Kidney epithelial cell (primary cell): ENCODE data around the gene CEP350. TPM values are rescaled to one million over a fixed set of nuclear protein-coding genes. Genes with fewer than 3 reads are reported as not detected.

Source experiments
- DNase-seq: peaks from one replicate; pipeline ENCODE4 v3.0.0-alpha.2; 2010; ENCODE audit warnings: low read depth
- H3K27me3 ChIP-seq: 2 replicates; pipeline ENCODE4 v1.6.0; 2011; ENCODE audit warnings: low read length; ENCODE audit not compliant: control insufficient read depth, insufficient read depth
- H3K36me3 ChIP-seq: 2 replicates; pipeline ENCODE4 v1.5.1; 2011; ENCODE audit warnings: low read length; ENCODE audit not compliant: control insufficient read depth, insufficient read depth
- H3K4me3 ChIP-seq: 2 replicates; pipeline ENCODE4 v1.5.1; 2011; ENCODE audit warnings: low read depth, mild to moderate bottlenecking, control low read depth, low read length
- CTCF ChIP-seq: IDR thresholded peaks from 2 replicates; pipeline ENCODE4 v1.5.1; 2011; ENCODE audit warnings: mild to moderate bottlenecking, moderate library complexity, low read length, control low read depth, inconsistent platforms; ENCODE audit not compliant: insufficient read depth, poor library complexity, severe bottlenecking
- total RNA-seq: library from RNA; depleted of rRNA; stranded (reverse); fragments of >200 nt; gene quantifications from 2 replicates; pipeline ENCODE4 v1.2.3, GENCODE V29; 2015

The CEP350 gene
- total RNA-seq, 1 donor from 2014 or later = 24.9 TPM

GRCh38 chr1:180020017-180020416, 65.4 kb downstream of the CEP350 start:
- no peak for DNase-seq

GRCh38 chr1:180026556-180026955, 71.9 kb downstream of the CEP350 start:
- Histone ChIP-seq H3K4me3 (no peak overlapping the region), H3K36me3 (no peaks in the 10 kb centered on the region), H3K27me3 (no peaks in the 10 kb centered on the region)
- TF ChIP-seq CTCF = no peak
- DNase-seq = no peak

More at GRCh38 chr1:180020017-180020416, 65.4 kb downstream of the CEP350 start:
- no peak for TF ChIP-seq CTCF
- Histone ChIP-seq H3K36me3 (no peaks in the 10 kb centered on the region), H3K4me3 (no peak overlapping the region), H3K27me3 (no peaks in the 10 kb centered on the region)

- DNase-seq = no peak
- no peak overlapping the region for H3K4me3 ChIP-seq
- TF ChIP-seq CTCF = no peak
- no peaks in the 10 kb centered on the region for H3K36me3 ChIP-seq
- no peaks in the 10 kb centered on the region for H3K27me3 ChIP-seq
These were observed 73.4 kb downstream of the CEP350 start for GRCh38 chr1:180027949-180028445.

- DNase-seq = no peak
- H3K27me3 ChIP-seq = no peaks in the 10 kb centered on the region
These were observed 74.3 kb downstream of the CEP350 start for GRCh38 chr1:180028864-180029263.

GRCh38 chr1:180029524-180030135, 75.0 kb downstream of the CEP350 start:
- no peak for DNase-seq
- H3K27me3 ChIP-seq = no peaks in the 10 kb centered on the region
- H3K36me3 ChIP-seq = no peaks in the 10 kb centered on the region
- no peak for TF ChIP-seq CTCF
- no peak overlapping the region for H3K4me3 ChIP-seq

More at GRCh38 chr1:180028864-180029263, 74.3 kb downstream of the CEP350 start:
- no peak overlapping the region for H3K4me3 ChIP-seq
- no peak for TF ChIP-seq CTCF
- no peaks in the 10 kb centered on the region for H3K36me3 ChIP-seq

GRCh38 chr1:180031664-180032063, 77.1 kb downstream of the CEP350 start:
- no peak for DNase-seq
- TF ChIP-seq CTCF = no peak
- no peaks in the 10 kb centered on the region for H3K27me3 ChIP-seq
- no peak overlapping the region for H3K4me3 ChIP-seq
- H3K36me3 ChIP-seq = no peaks in the 10 kb centered on the region
